HG03432 (cell line): ENCODE results near the gene C1orf105.
A peak's percentile ranks its signal among the peaks of the same experiment; 100 is the strongest.
"Not testable (repeated sequence)": the region's sequence is repeated elsewhere in the genome, so short reads cannot be mapped to it uniquely, and the experiment has no call there.

Experiments
- ATAC-seq: cut with Tn5 transposase; IDR thresholded peaks from one replicate; pipeline ENCODE4 v1.9.1; 2021; ENCODE audit warnings: mild to moderate bottlenecking, moderate library complexity; ENCODE audit not compliant: unreplicated experiment

Gene C1orf105, protein sequence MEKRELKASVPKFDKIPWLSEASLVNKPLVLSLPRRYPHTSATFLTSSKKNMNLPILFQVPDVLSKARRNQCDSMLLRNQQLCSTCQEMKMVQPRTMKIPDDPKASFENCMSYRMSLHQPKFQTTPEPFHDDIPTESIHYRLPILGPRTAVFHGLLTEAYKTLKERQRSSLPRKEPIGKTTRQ

DNA sequence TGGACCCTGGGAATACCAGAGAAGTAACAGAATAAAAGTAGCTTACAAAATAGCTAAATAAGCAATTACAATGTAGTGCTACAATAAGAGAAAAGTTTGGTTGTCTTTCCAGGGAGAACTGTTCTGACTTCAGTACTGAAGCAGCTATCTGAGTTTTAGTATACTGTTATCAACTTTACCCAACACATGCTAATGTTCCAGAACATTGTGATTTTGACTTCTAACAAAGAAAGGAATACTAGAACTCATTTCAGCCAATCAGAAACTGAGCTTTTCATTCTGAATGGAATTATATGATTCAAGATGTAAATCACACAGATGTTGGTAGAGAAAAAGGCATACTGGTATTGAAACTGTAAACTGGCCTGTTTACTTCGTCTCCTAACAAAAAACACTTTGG, at the start of gene C1orf105:
Gene C1orf105, plus strand, starts transcription at position 301 of the 400 bp plus-strand sequence. CDS start 201 bp downstream, outside the sequence.
- no peak for ATAC-seq

DNA sequence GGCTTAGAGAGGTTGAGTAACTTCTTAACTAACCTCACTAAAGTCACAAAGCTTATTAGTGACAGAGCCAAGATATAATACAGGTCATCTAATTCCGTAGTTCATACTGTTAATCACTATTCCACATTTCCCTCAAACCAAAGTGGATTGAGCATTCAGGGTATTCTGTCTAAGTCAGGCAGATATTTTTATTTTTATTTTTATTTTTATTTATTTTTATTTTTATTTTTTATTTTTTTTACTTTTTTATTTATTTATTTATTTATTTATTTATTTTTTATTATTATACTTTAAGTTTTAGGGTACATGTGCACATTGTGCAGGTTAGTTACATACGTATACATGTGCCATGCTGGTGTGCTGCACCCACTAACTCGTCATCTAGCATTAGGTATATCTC, 48.8 kb upstream of the C1orf105 start:
- not testable (repeated sequence) for ATAC-seq

DNA sequence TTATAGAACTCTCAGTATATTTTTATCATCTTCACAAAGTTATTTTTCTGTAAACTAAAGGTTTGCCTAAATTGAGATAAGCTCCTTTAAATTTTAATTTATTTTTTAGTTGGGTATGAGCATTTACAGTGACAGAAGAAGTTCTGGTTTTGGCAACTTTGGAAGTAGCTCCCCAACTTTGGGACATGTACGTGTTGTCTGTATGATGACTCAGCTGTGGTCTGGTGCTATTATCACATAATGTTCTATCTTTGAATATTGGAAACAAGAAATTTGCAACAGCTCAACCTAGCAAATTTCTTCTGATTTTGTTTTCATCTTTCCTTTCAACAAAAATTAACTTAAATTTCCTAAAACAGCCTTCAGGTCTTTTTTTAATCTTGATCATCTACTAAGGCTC, 46.6 kb upstream of the C1orf105 start:
- ATAC-seq, result no peak

DNA sequence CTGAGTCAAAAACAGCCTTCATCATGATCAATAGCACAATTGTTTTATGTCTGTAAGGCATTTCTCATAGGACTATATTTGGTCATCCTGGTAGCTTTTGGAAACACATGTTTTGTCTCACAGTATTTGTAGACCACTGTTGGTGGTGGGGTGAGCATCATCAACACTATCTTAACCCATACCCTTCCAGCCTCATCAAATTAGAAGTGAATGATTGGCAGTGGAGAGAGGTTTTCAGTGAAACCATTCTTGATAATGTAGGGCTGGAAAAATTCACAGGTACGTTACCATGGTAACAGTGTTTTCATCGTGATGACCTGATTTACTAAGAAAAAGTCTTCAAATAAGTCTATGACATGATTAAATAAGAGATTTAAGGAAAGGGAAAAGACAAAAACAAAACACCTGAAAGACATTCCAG, 45.3 kb upstream of the C1orf105 start:
- no peak for ATAC-seq

DNA sequence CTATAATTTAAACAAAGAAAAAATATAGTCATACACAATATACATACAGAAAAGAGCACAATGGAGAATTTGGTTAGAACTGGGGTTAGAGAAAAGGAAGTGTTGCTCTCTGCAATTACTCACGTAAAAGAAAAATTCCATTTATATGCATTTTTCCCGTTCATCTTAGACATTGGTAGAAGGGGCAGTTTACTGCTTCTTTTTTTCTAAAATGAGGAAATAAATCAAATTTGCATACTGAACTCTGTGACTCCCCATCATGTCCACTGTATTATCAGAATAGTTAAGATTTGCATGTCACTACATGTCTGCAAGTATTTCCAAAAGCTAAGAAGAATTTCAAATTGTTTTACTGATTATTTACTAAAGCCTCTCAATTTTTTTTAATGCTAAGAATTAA, 44.1 kb upstream of the C1orf105 start:
- no peak for ATAC-seq

DNA sequence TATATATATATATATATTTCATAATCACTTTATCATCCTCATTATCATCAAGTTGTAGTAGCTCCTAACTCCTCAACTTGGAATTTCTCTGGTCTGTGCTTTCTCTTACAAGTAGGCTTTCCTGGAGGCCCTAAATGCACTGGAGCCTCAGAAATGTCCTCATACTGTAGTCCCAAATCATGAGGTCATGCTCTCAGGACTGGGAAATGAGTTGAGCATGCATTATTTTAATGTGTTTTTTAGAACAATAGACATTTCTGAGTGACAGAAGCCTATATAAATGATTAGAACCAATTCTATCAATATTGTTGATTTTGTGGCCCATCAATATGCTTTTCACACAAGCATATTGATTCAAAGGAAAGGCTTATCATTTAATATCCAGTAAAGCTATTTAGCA, 42.9 kb upstream of the C1orf105 start:
- no peak for ATAC-seq

DNA sequence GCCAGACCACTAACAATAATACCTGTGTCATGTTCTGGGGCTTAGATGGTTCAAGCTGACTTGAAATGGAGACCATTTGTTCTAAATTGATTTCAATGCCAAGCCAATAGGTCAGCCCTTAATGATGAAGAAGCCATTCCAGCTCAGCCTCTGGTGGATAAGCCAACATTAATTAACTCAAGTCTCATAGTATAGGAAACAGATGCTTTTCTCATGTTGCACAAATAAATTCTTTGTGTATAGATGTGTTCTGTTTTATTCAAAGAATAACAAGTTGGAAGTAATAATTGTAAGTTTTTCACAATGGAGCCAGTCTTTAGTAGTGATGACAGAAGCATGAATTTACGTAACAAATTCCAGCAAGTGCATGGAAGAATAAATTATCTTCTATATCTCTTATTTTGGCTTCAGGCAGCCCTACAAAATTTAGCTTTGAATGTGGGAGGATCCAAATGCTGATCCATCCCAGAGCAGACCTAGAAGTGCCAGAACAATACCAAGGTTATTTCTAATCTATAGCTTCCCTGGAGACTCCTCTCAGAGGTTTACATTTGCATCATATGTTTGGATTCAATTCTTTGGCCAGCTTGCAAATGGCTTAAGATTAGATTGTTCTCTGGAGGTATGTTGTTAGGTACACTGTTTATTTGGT, 42.2 kb upstream of the C1orf105 start:
- no peak for ATAC-seq

DNA sequence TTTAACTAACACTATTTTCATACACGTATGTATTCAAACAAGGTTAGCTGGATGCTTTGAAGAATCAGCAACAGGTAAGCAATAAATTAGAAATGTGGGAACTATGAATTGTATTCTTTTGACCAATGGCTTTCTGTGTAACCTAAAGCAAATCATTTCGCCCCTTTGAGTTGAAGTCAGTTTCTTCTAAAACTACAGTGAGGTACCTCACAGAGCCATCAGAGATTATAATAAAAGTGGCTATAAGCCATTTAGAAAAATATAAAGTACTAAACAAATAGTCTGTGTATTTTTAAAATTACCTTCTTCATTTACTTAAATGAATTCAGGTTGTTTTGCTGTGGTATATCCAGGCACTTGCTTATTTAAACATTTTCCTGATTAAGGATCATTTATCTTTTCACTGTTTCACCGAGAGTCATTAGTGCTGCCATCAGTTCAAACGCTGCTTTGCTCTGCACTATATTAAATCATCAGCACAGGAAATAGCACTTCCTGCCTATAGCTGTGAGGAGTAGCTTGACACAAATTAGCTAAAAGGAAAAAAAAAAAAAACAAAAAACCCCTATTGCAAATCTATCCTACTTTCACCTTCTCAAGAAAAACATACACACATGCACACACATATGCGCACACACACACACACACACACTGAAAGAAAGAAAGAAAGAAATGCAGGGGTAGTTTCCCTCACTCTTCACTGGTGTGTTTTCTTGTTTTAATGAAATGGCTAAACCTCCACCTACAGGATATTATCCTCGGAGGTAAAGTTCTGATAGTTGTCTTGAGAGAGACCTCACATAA, 39.8 kb upstream of the C1orf105 start:
- peak; percentile 92 for ATAC-seq

DNA sequence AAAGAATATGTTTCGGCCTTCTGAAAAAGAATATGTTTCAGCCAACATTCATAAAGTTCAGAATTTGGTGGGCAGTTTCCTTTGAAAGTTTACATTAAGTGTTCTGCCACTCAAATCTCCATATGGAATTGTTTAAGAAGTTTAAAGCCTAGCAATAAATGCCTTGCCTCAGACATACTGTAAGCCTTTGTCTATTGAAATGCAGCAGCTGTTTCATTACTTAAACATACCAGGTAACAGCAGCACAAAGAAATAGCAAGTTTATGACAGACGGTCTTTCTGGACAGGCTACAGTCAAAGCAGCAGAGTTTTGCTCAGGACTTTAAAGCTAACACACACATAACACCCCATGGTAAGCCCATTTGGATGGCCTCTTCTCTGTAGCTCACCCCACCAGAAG, 38.5 kb upstream of the C1orf105 start:
- no peak for ATAC-seq

DNA sequence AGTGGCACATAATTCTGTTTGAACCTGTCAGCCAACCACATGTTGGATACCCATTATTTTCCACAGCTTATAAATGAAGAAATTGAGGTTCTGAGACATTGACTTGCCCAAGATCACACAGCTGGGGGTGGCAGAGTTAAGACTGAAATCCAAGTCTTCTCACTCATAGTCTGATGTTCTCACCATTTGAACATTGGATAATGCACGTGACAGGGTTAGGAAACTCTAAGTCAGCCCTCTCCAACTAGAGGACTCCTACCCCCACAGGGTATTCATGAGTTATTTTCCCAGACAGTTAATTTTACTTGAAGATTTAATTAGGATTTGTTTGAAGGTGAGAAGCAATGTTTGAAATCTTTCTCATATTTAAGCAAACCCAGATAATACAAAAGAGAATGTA, 38.1 kb upstream of the C1orf105 start:
- ATAC-seq, result no peak

DNA sequence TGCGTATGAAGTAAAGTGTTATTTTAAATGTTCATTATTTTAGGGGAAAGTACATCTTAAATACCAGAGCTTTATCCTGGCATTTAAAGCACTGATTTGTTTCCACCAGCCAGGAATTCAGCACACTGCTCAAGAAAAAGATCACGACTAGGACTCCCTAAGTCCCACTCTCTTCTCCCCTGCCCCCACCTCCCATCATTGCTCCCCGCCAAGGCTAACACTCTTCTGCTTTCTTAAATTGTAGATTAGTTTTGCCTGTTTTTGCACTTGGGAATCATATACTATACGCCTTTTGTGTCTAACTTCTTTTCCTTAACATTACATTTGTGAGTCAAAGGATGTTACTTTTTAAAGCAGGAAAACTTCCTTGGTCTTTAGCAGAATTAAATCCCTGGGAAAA, 37.5 kb upstream of the C1orf105 start:
- ATAC-seq, result no peak

DNA sequence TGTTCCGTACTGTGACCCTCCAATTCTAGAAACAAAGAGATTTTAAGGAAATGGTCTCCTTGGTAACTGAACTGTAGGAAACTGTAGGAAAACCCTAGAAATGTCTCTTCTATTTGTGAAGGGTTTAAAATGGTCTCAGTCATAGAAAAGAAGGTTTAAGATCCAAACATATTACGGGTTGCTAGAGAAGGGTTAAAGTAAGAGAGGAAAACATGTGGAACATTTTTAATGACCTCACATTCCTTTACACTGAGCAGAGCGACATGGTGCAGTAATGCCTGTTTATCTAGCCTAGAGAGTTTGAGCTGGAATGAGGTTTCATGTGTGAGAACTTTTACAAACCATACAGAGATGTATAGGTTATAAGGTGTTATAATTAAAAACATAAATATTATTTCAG, 36.9 kb upstream of the C1orf105 start:
- ATAC-seq, result no peak

DNA sequence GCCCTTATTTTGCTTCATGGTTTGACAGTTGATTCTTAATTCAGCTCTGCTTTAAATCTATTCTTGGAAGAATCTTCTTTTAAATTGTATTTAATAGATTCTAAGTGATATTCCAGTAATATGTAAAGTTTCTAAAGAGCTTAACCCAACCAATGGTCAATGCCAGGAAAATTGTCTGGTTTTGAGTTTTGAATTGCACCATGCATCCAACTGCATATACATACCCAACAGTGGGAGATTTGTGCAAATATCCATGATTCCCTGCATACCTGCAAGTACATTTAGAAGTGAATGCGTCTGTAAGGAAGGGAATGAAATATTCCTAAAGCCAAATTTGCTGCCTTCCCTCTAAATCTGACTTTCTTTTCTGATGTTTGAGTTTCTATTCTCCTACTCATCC, 35.8 kb upstream of the C1orf105 start:
- ATAC-seq, result no peak

DNA sequence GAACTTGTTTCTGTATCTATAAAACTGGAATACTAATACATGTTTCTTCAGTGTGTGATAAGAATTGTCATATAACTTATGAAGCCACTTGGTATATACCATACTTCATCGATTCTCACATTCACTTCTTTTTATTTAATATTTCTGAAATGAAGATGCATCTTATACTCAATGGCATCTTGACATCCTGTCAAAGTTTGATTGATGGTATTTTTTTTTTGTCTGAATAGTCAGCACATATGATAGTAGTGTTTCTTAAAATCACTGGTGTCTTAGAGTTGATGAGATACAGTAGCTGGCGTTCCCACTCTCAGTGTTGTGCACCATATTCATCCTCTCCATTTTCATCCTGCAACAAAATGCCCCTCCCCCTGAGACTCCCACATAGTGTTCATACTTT, 34.4 kb upstream of the C1orf105 start:
- no peak for ATAC-seq

DNA sequence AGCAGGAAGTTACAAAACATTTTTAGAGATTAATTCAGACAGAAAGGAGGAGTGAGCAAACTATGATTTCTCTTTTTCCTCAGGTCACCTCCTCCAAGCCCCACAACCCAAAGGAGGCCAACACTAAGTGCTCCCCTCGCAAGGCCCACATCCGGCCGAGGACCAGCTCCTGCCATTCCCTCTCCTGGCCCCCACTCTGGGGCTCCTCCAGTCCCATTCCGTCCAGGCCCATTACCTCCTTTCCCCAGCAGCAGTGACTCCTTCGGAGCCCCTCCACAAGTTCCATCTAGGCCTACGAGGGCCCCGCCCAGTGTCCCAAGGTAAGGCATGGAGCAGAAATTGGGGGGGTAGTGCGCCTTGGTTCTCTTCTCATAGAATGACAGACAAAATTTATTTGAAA, 32.0 kb upstream of the C1orf105 start:
- no peak for ATAC-seq

DNA sequence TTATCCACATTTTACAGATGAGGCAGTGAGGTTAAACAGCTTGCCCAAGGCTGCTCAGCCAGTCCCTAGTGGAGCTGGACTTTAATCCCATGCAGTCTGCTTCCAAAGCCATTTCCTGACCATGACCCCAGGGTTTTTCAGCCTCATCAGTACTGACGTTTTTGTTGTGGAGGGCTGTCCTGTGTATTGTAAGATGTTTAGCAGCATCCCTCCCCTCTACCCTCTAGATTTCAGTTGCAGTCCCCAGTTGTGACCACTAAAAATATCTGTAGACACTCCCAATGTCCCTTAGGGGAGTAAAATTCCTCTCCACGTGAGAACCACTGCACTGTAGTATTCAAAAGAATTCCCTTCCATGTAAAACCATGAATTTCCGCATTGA, 30.2 kb upstream of the C1orf105 start:
- peak; percentile 18 for ATAC-seq

DNA sequence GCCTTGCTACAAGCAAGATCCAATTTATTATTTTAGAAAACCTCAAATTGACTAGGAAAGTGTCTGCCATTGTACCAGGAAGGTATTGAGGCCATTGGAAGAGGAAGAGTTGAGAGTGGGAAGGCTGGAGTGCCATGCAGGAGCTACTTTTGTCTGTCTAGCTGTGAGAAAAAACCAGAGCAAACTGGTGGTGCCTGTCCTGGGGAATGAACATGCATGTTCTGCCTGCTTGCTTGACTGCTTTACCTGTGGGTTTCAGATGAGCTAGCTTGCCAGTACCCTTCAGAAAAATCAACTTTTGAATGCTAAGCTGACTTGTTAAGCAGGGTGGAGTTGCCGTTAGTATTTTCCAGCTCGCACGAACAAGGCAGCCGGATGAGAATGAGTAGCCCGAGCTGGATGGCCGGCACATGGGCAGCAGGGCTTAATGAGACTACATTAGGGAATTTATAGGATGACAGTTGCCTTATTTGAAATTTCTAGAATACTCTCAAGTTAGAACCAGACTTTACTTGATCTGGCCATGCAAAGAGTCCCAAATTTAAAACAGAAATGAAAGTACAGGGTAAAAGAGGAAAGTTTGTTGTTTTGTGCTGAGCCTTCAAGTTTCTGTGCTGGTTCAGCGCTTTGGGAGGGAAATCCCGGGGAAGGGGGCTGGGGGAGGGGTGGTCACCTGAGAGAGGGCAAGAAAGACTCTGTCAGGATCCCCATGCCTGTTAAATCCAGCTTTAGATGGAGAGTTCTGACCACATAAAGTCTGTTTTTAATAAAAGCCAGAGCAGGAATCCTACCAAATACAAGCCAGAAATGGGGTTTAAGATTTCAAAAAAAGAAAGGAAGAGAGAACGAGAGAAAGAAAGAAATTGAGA, 29.6 kb upstream of the C1orf105 start:
- peak; percentile 67 for ATAC-seq

DNA sequence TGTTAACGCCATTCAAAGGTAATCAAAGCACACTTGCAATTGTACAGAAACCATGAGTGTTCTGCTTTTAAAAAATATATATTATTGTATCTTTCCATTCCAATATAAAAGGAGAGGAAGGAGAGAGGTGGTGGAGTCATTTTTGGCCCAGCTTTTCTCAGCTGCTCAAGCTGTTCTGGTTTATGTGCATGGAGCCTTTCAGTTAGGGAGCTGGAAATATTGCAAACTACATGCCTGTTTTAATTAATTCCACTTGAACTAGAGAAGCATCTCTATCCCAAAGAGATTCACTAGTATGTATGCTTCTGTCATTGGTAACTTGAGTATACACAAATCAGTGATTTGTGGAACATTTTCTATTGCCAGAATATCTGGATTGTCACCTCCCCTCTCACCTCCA, 28.5 kb upstream of the C1orf105 start:
- no peak for ATAC-seq

DNA sequence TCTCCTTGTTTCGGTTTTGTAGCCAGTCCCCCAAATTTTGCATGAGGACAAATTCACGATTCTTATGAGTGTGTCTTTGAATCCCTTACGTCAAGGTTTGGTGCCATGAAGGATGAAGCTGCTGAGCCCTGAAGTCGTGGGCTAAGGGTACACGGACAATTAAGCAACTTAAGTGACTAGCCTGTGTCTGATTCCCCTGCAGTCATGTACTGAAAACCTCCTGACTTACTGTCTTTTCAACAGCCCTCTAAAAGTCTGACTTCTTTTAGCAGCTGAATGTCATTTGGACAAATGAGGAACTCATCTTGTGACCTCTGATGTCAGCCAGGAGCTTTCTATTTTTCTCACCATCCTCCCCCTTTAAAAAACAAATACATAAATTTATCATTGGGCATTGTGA, 27.1 kb upstream of the C1orf105 start:
- peak; percentile 27 for ATAC-seq

DNA sequence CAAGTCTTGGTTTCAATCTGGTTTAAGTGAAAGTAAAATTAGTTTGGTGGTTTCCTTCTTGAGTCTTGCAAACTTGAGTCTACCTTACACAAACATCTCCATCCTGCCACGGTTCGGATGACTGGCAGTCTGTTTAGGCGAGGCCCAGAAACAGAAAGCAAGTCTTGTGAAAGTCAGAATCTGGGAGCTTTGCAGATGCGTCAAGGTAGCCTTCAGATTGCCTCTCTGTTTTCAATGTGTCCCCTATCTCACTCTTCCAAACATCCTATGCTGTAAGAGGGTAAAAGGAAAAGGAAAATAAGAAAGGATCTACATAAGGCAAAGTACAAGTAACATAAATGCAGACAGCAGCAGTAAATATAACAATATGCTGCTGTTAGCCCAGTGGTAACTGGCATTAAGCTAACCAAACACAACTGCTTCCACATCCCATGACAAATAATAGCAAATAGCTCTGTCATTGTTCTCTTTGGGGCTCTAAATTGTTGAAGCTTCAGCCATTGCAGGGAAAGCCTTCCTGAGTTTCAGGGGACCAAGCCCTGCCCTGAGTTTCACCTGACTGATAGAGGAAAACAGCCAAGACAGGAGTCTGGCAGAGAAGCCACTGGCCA, 26.2 kb upstream of the C1orf105 start:
- ATAC-seq, result peak; percentile 77

DNA sequence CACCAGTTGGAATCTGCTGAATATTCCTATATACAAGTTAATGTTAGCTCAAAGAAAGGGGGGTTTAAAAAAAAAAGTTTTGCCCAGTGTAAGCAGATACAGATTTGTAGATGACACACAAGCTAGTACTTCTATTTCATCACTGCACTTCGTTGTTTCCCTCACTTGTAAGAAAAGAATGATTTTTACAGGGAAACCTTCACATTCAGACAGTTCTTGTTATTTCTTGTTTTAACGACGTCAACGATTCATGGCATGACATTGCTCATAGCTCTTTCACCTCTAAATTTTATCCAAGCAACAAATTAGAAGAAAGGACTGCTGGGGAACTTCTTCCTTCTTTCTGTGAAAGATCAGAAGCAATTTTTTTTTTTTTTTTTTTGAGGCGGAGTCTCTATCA, 25.7 kb upstream of the C1orf105 start:
- no peak for ATAC-seq
